CD1c-positive myeloid dendritic cell (primary cell): Measurements from ENCODE around the gene CTIF.

Experiments
- DNase-seq: peaks from one replicate; pipeline ENCODE4 v3.0.0-alpha.2; 2016; ENCODE audit errors: extremely low spot score

The CTIF gene

GRCh38 chr18:48773821-48774220 is 235.0 kb downstream of the CTIF start:
- DNase-seq = no peak

GRCh38 chr18:48774941-48775340 is 236.1 kb downstream of the CTIF start:
- no peak for DNase-seq

DNA sequence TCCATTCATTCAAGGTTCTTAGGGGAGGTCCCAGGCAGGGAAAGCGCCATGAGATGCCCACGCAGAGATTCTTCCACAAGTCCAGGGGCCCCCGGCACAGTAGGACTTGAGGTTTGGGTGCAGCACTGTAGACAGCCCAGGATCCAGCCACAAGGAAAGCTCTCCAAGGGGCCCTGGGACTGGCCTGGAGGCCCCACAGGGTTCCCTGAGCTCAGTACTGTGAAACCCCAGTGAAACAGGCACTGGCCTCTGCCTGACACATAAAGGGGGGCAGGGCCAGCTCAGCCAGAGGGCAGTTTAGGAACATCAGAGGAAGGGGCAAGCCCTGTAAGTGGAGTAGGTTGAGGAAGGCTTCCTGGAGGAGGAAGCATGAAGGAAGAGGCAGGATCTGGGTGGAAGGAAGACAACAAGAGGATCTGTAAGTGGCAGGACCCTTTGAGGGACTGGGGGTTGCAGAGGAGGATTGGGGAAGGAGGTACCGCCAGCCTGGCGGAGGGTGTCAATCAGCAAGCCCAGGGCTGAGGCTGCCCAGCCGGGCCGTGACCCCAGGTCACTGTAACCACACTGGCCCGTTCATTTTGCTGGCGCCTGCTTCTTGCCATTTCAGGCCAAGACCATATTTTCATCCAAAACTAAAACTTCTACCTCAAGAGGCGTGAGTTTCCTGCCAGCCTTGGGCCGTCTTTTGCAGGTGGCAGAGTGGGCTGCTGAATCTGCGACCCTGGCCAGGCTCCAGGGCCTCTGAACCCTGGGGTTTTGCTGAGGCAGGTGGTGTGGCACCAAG is 236.7 kb downstream of the CTIF start:
- no peak for DNase-seq

GRCh38 chr18:48776156-48776555 is 237.3 kb downstream of the CTIF start:
- DNase-seq = no peak

DNA sequence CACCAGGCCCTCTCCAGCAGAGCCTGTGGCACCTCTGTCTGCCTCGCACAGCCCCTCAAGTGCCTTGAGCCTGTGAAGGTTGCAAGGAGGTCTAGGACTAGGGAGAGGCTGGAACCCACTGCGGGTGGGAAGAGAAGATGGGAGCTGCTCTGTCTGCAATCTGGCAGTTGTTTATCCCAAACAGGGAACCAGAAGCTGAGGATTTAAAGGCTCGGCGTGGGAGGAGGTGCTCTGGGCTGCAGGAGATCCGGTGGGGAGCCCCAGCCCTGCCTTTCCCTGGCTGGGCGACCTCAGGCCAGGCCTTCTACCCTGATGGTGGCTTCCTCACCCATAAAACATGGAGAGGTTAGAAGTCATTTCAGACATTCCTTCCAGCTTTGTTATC is 237.8 kb downstream of the CTIF start:
- DNase-seq = peak; percentile 65

DNA sequence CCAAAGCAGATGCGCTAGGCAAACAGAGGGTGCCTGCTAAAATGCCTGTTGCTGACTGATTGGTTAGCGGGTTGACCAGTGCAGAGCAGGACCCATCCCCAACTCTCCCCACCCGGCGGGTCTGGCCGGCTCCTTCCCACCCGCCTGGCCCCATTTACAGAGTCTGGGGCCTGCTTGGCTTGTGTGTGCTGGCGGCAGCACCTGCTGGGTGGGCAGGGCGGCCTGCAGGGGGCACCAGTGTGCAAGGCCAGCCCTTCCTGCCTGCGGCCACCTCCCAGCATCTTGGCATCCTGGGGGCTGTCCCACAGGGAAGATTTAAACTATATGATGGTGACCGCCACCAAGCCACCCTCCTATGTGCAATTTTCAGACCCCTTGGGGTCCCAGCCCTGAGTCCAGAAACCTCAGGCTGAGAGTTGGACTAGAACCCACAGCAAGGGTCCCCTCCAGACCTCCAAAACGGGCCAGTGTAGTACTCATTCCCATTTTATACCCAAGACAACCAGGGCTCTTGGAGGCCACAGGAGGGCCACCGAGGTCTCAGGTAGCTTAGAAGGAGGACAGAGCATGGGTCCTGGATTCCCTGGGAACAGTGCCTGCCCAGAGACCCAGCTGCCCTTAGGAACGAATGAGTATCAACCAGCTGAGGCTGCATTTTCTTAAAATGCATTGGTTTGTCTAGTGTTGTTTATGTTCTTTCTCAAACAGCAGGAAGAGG is 238.4 kb downstream of the CTIF start:
- peak; percentile 63 for DNase-seq

DNA sequence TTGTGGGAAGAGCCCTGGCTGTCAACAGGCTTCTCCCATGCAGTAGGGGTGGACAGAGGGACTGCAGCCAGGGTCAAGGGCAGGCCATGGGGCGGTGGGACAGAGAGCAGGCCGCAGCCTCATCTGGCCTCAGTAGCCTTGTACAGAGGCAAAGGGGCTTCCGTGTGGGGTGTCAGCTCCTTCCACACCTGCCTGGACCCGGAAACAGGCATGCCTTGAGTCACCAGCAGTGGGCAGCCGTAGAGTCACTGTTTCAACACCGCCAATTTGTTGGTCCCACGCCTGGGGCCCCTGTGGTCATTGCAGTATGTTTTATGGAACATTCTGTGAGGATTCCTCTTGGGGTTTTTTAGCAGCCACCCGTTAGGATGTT is 238.9 kb downstream of the CTIF start:
- peak; percentile 56 for DNase-seq

- DNase-seq = no peak
These were observed 239.6 kb downstream of the CTIF start for GRCh38 chr18:48778344-48779011.

DNA sequence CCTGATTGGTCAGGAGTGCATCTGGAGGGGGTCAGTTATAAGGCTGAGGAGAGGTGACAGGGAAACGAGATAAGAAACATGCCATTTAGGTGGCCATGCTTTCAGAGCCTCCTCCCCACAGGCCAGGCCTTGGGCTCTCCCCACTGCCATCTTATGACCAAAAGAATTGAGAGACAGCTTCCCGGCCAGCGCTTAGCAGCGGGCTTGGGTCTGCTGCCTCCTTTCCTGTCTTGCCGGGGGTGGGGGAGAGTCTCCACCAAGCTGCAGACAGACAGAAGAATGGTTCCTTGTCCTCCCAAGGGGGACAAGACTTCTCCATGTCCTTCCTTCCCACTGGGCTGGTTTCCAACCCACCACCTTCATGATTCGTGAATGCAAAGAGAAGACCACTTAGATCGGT is 240.6 kb downstream of the CTIF start:
- no peak for DNase-seq

- peak; percentile 7 for DNase-seq
These were observed 241.5 kb downstream of the CTIF start for GRCh38 chr18:48780201-48780912.

- DNase-seq = no peak
These were observed 242.0 kb downstream of the CTIF start for GRCh38 chr18:48780913-48781162.

DNA sequence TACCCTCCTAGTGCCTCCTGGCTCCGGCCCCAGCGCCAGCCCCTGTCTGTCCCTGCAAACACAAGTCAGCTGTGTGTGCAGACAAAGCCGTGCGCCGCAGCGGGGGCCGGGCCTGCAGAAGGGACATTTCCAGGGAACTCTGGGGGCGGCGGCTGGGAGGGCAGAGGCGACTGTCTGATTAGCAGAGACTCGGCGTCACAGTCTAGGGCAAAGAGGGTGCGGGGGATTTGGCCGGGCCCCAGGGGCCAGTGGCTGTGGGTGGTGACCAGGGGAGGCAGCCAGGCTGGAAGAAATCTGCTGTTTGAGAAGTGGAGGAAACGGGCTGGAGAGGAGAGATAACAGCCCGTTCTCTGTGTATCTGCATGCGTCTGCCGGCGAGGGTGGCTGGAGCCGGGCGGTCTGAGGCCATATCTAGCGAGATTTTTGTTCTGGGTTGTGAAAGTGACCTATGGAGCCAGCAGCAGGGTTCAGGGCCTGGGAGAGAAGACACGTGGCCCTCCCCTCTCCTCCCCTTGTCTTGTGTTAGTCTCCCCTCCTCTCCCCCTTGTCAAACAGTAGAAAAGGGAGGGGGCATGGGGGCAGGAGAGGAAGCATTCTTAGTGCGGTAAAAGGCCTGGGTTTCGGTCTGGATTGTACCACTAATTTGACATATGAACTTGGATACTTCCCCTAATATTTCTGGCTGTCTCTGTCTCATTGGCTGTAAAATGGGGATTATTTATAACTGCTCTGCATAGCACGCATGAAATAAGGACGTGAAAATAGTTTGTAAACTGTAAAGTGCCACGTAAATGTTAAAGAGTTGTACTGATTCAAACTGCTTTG is 242.5 kb downstream of the CTIF start:
- peak; percentile 96 for DNase-seq

GRCh38 chr18:48781988-48782363 is 243.1 kb downstream of the CTIF start:
- DNase-seq = no peak

GRCh38 chr18:48782381-48782861 is 243.6 kb downstream of the CTIF start:
- peak; percentile 61 for DNase-seq

DNA sequence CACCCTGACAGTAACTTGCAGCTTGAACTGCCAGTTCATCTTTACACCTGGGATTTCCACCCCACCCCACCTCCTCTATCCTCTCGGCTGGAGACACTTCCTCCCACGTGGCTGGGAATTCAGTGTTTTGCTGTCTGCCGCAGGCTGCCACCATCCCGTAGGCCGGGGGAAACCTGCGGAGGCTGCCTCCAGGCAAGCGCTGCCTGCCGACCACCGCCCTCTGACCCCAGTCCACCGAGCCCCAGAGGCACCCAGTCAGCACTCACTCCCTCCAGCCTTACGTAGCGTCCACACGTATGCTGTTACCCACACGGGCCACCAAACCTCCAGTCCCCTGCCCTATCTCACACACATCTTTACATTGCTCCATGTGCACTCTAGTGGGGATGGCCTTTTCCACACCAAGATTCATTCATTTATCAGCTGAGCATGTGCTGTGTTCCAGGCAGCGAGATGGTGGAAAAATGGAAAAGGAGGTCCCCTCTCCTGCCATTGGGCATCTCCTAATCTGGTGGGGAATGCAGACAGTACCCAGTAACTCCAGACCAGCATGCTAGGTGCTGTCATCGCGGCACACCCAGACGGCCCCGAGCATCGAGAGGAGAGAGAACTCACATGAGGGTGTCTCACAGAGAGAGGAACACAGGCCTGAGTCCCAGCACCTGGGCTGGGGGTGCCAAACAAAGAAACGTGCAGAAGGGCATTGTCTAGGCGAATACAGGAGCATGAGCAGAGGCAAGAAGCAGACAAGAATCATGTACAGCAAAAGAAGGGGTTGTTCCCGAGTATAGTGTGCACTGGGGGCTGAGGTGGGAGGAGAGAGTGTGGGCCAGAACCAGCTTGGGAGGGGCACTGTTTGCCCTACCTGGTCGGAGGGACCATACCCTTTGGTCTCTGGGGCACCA is 245.0 kb downstream of the CTIF start:
- DNase-seq = no peak

DNA sequence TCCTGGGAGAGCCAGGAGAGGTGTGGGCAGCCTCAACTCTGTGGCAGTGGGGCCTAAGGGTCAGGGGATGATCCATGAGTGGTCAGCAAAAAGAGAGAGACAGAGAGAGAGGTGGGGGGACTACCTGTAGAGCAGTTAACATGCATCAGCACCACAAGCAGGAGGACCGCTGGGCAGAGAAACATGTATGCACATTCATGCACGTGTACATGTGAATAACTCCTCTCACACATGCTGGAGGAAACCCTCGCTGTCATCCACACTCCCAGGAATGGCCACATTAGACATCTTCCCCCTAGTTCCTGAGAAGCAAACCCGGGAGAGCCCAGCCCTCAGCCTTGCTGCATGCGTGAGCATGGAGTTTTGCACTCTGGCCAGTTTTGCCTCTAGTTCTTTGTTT is 245.8 kb downstream of the CTIF start:
- DNase-seq = peak; percentile 66

- peak; percentile 95 for DNase-seq
These were observed 246.3 kb downstream of the CTIF start for GRCh38 chr18:48785091-48785614.

GRCh38 chr18:48785736-48786454 is 247.1 kb downstream of the CTIF start:
- DNase-seq = peak; percentile 65

DNA sequence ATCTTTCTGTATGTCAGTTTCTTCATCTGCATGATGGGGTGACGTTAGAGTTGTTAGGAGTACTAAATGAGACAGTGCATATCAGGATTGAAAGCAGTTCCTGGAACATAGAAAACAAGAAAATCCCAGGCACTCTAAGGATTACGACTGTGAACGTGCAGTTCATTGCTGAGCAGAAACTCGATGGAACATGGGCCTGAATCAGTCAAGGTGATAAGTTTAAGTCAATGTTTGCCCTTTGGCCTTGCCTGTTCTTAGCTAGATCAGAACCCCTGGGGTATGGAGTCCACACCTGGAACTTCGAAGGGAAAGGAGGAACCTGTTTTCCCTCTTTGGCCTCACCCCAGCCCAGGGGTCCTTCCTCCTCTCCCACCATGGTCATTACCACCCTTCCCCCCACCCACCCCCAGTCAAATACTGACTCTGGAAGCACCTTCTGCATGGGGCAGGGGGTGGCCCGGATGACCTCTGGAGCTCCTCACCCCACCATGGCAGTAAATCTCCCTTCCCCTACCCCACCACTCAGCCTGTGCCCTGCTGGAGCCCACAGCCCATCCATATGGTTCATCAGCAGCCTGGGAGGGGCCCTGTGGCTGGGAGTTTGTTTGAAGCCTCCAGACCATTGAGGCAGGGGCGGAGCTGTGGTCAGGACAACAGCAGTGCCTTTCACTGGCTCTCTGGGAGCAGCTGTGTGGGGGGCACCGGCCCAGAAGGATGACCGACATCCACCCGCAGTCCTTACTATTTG is 247.8 kb downstream of the CTIF start:
- DNase-seq = no peak
